GM21360 (cell line): Measurements from ENCODE around the gene CHIC2.
"Not testable (repeated sequence)": the region's sequence is repeated elsewhere in the genome, so short reads cannot be mapped to it uniquely, and the experiment has no call there.

Experiments
- ATAC-seq: cut with Tn5 transposase; IDR thresholded peaks from one replicate; pipeline ENCODE4 v1.9.1; 2021; ENCODE audit warnings: mild to moderate bottlenecking, moderate library complexity; ENCODE audit not compliant: unreplicated experiment

The CHIC2 gene

DNA sequence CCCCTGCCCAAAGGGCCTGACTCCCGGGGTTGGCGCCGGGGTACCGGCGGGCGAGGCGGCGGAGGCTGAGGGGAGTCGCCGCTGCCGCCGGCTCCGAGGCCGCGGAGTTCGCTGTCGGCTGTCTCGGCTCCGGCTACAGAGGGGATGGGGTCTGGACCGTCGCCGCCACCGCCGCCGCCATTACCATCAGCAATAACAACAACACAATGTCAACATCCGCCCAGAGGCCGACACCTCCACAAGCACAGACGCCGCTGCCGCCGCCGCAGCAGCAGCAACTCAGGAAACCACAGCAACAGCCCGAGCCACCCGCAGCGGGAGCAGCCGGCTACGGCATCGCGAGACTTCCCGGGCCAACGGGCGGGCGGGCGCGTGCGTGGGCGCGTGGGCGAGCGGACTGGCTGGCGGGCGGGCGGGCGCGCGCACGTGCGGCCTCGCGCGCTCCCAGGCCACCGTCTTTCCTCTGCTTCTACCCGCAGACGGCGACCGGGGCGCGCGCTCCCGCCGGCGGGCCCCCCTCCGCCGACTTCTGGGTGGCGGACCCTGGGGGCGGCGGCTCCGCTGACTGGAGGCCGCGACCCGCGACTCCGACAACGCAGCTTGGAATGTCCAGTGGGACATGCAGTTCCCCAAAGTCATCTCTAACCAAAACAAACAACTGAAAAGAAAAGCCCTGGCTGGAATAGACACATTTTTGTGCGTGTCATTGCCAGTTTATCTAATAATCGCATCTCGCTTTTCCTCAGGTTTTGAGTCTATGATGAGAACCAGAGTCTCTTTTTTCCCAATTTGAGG lies at the start of gene CHIC2:
Gene CHIC2, minus strand, starts transcription at position 289 of the 795 bp plus-strand sequence. CDS start 305 bp downstream, outside the sequence.
- peak; percentile 91 for ATAC-seq

DNA sequence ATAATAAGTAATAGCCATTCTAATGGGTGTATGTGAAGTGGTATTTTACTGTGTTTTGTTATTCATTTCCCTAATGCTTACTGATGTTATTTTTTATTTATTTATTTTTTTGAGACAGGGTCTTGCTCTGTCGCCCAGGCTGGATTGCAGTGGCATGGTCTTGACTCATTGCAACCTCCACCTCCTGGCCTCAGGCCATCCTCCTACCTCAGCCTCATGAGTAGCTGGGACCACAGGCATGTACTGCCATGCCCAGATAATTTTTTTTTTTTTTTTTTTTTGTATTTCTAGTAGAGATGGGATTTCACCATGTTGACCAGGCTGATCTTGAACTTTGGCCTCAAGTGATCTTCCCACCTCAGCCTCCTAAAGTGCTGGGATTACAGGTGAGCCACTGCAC lies 48.8 kb upstream of the CHIC2 start:
- not testable (repeated sequence) for ATAC-seq

DNA sequence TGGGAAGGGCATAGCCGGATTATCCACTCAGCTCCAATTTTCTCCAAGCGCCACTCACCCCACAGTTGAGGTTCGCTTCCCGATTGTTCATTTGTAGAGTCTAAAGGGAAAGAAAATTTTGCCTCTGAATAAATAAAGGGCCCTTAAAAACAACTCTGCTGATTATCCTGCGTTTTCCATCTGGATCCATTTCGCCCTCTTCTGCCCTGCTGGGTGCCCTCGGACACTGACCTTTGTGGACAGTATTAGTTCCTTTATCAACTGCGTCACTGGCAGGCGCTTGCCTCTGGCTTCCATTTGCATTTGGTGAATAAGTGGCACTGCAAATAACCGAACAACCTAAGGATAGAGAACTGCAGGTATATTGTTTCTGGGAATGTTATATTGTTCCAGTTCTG lies 45.6 kb upstream of the CHIC2 start:
- ATAC-seq: no peak

DNA sequence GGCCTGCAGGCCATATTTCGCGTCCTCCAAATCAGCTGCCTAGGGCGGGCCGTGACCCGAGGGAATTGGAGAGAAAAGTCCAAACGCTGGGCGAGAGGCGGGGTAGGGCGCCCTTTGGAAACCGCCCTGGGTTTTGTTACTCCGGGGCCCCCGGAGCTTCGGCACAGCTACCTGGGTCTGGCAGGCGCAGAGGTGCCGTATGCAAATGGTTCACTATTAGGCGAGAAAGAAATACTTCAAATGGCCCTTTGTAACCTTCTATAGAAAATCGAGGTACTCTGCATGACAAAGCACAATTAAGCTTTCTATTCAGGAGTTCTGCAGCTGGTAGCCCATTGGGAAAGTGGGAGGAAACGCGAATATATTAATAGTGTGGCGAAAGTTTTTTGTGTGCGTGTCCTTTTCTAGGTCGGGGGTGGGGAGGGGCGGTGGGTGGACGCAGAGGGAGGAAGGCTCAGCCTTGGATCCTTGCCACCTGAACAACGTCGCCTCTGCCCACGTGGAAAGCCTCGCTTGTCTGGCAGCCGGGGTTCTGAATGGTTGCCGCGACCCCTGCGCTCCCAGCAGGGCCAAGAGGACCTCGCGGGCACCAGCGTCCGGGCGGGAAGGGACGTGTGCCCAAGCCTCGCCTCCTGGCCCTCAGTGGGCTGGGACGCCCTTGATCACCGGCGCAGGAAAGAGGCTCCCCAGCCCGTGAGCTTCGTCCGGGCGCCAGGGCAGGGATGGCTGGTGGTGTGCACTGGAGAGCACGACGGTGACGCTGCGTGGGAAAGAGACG lies 45.0 kb upstream of the CHIC2 start:
- ATAC-seq: no peak

- ATAC-seq: no peak
These were observed 43.7 kb upstream of the CHIC2 start for GRCh38 chr4:54107951-54108748.

DNA sequence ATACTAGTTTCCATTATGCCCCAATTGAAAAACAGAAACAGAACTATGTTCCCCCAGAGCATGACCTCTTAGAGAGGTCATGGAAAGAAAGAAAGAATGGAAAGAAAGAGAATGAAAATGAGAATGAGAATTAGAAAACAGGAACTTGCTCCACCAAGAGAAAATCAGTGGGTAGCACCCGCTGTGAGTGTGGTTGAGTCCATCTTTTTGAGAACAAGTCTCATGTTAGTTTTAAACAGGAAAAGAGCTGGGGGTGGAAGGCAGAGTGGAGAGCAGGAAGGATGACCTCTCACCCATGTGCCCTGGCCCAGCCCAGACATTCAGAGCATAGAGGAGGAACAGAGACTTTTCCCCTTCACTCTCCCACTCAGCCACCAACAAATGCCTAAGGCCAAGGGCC lies 40.5 kb upstream of the CHIC2 start:
- ATAC-seq: no peak

GRCh38 chr4:54103190-54103574 lies 38.8 kb upstream of the CHIC2 start:
- no peak for ATAC-seq

GRCh38 chr4:54102531-54103106 lies 38.2 kb upstream of the CHIC2 start:
- ATAC-seq: no peak

- ATAC-seq: no peak
These were observed 37.0 kb upstream of the CHIC2 start for GRCh38 chr4:54101190-54102041.

GRCh38 chr4:54100595-54101189 lies 36.3 kb upstream of the CHIC2 start:
- no peak for ATAC-seq

DNA sequence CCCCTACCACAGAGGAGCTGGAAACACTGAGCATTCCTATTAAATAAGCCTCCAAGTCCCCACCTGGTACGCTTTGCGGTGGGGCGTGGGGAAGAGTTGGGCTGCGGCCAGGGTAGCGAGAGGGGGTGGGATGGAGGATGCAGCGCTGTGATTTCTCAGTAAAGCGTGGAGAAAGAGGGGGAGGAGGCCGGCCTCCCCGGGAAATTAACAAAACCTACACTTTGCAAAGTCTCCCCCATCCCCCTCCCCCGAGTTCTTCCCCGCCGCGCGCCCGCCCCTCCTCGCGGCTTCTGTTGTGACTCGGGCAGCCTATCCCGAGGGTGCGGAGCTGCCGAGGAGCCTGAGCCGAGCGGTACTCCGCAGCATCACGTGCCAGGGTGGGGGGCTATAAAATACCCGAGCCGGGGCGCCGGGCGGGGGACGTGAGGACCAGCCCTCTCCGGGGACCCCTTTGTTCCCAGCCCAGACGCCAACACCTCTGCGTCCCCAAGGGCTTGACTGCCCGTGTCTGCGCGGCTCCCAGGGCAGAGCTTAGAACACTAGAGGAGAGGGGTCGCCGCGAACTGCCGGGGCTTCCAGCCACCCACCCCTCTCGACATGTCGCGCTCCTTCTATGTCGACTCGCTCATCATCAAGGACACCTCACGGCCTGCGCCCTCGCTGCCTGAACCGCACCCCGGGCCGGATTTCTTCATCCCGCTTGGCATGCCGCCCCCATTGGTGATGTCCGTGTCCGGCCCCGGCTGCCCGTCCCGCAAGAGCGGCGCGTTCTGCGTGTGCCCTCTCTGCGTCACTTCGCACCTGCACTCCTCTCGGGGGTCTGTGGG lies 35.6 kb upstream of the CHIC2 start, which contains the start of gene GSX2:
Gene GSX2, plus strand, starts transcription at position 416 of the 827 bp plus-strand sequence. Its CDS starts 182 bp downstream, at position 598.
- ATAC-seq: no peak

- no peak for ATAC-seq
These were observed 34.9 kb upstream of the CHIC2 start for GRCh38 chr4:54099287-54099747.

- no peak for ATAC-seq
These were observed 34.0 kb upstream of the CHIC2 start for GRCh38 chr4:54098375-54098774.

GRCh38 chr4:54097152-54097551 lies 32.7 kb upstream of the CHIC2 start:
- ATAC-seq: no peak

DNA sequence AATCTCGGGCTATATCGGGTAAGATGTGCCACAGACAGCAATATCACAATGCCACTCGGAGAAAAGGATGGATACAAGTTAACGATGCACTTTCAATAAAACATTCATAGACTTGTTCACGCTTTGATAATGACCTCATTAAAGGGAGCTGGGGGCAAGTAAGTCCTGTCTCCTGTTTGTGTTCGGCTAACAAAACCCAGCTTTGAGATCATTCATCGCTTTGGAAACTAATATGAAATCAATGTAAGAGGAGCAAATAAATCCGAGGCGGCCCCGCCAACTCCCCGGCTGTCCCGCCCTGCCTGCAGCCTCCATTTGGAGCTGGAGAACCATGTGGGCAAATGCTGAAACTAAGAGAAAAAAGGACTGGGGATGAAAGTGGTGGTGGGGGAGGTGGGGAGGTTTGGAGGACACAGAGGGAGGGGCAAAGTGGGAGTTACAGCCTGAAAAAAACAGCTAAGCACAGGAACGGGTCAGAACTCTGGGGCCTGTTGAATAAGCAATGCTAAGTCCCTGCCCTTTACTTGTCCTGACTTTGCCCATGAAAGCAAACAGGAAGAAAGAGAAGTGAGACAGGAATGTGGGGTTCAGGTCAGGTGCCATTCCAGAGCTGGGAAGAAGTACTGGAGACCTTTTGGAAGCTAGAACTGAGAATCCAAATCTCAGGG lies 32.0 kb upstream of the CHIC2 start:
- ATAC-seq: no peak

GRCh38 chr4:54095110-54095825 lies 30.9 kb upstream of the CHIC2 start:
- ATAC-seq: no peak

- no peak for ATAC-seq
These were observed 30.0 kb upstream of the CHIC2 start for GRCh38 chr4:54094451-54094850.
